Activated naive CD4-positive, alpha-beta T cell treated with anti-CD3 and anti-CD28 coated beads, Interleukin-2, amount 10 ng/mL, durations not matched to agents 7 days and 5 days (primary cell): Measurements from ENCODE around the gene RASSF5.

ENCODE experiments used
- CTCF ChIA-PET: fragments of 350-600 bp; sonication (Branson Sonifier 250); formaldehyde crosslinking; loops from one replicate; lab custom pipeline; 2021; ENCODE audit warnings: antibody characterized with exemption; lab: Charles Lee
- DNase-seq: peaks from one replicate; pipeline ENCODE4 v3.0.0-alpha.2; 2020
- H3K27ac Mint-ChIP-seq: one replicate; pipeline ENCODE4 v1.8.0; 2021; ENCODE audit warnings: mild to moderate bottlenecking, moderate library complexity, mixed read lengths
- H3K27me3 Mint-ChIP-seq: one replicate; pipeline ENCODE4 v1.8.0; 2021; ENCODE audit warnings: mild to moderate bottlenecking, mixed read lengths
- H3K36me3 Mint-ChIP-seq: one replicate; pipeline ENCODE4 v1.8.0; 2021; ENCODE audit warnings: mixed read lengths
- H3K4me1 Mint-ChIP-seq: one replicate; pipeline ENCODE4 v1.8.0; 2021; ENCODE audit warnings: mixed read lengths
- H3K4me3 Mint-ChIP-seq: one replicate; pipeline ENCODE4 v1.8.0; 2021; ENCODE audit warnings: mild to moderate bottlenecking, moderate library complexity, mixed read lengths
- H3K9me3 Mint-ChIP-seq: one replicate; pipeline ENCODE4 v1.8.0; 2021; ENCODE audit warnings: mixed read lengths

RASSF5 gene

DNA sequence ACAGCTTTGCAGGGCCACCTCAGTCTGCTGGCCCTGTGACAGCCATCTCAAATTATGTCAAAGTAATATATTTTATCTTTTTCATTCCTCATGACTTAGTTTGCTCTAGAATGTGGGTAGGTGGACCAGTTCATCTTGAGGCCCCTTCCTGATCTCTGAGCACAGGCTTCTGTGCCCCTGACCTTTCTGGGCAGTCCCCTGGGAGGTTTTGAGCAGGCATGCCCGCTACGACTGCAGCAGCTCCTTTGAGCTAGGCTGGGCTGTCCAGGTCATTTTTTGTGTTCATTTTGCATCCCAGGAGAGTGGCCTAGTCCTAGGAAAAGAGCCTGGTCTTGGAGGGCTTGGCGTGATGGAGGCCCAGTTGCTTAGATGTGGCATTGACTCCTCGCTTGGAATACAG lies 62.2 kb downstream of the RASSF5 start:
- Mint-ChIP-seq H3K27ac (peak overlapping the region; percentile 81), H3K4me1 (peaks cover 99% of the 10 kb centered on the region), H3K36me3 (peaks cover 93% of the 10 kb centered on the region), H3K9me3 (no peaks in the 10 kb centered on the region), H3K27me3 (no peaks in the 10 kb centered on the region), H3K4me3 (peak overlapping the region; percentile 15)
- CTCF ChIA-PET, result interaction anchor here (1.0 to 3.6 kb wide), 4 partner anchors 11 to 24 kb away, joined by 3 to 21 read pairs (median 4); no protein-coding TSS in a partner anchor
- no peak for DNase-seq

DNA sequence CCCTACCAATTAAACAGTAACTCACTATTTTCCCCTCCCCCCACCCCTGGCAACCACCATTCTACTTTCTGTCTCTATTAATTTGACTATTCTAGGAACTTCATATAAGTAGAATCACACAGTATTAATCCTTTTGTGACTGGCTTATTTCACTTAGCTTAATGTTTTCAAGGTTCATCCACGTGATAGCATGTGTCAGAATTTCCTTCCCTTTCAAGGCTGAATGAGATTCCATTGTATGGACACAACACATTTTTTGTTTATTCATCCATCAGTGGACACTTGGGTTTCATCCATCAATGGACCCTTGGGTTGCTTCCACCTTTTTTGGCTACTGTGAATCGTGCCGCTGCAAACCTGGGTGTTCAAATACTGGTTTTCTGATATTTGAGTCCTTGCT lies 63.2 kb downstream of the RASSF5 start:
- Mint-ChIP-seq H3K27me3 (no peaks in the 10 kb centered on the region), H3K36me3 (peaks cover 84% of the 10 kb centered on the region), H3K27ac (no peak overlapping the region), H3K9me3 (no peaks in the 10 kb centered on the region), H3K4me1 (peaks cover 99% of the 10 kb centered on the region), H3K4me3 (no peak overlapping the region)
- CTCF ChIA-PET, result interaction anchor here (0.6 to 1.1 kb wide), 3 partner anchors 12 to 64 kb away, joined by 3 read pairs; no protein-coding TSS in a partner anchor
- DNase-seq, result no peak

DNA sequence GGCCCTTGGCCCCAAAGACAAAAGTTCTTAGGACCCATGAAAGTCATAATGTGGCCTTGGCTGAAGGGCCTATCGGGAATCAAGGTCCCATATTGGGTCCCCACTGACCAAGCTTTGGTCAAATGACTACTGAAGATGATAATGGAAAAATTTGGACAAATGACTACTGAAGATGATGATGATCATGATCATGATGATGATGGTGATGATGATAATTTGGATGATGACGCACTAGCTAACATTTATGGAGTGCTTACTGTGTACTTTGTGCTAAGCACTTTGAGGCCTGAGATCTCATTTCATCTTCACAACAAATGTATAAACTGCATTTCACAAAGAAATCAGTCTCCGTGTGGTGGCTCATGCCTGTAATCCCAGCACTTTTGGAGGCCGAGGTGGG lies 65.5 kb downstream of the RASSF5 start:
- CTCF ChIA-PET, result interaction anchor here (1.4 to 1.8 kb wide), 2 partner anchors 9 to 28 kb away, joined by 3 to 6 read pairs; no protein-coding TSS in a partner anchor
- Mint-ChIP-seq H3K4me3 (no peak overlapping the region), H3K4me1 (peaks cover 99% of the 10 kb centered on the region)

DNA sequence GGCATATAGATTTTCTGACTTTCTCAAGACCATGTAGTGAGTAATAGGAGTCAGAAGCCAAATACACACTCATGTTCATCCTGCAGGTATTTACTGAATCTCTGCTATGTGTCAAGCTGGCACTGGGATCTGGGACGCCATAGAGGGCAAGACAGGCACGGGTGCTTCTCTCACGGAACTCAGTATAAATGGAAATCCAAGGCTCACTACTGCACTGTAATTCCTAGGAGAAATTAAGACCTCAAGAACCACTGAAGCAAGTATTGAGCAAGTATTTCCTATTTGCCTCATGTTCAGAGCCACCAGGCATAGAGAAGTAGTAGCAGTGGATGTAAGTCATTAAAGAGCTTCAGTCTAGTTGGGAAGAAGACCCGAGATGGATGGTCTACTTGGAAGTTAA lies 66.0 kb downstream of the RASSF5 start:
- no peak for DNase-seq
- Mint-ChIP-seq H3K9me3 (no peaks in the 10 kb centered on the region), H3K4me1 (peaks cover 99% of the 10 kb centered on the region), H3K4me3 (no peak overlapping the region), H3K27me3 (no peaks in the 10 kb centered on the region), H3K36me3 (peaks cover 79% of the 10 kb centered on the region), H3K27ac (peak overlapping the region; percentile 95)
- CTCF ChIA-PET, result interaction anchor here (1.0 to 1.8 kb wide), 3 partner anchors 10 to 28 kb away, joined by 3 to 6 read pairs (median 3); no protein-coding TSS in a partner anchor

More for the DNA sequence above, 65.5 kb downstream of the RASSF5 start:
- Mint-ChIP-seq H3K36me3 (peaks cover 77% of the 10 kb centered on the region), H3K27ac (peak overlapping the region; percentile 95), H3K27me3 (no peaks in the 10 kb centered on the region), H3K9me3 (no peaks in the 10 kb centered on the region)
- no peak for DNase-seq

DNA sequence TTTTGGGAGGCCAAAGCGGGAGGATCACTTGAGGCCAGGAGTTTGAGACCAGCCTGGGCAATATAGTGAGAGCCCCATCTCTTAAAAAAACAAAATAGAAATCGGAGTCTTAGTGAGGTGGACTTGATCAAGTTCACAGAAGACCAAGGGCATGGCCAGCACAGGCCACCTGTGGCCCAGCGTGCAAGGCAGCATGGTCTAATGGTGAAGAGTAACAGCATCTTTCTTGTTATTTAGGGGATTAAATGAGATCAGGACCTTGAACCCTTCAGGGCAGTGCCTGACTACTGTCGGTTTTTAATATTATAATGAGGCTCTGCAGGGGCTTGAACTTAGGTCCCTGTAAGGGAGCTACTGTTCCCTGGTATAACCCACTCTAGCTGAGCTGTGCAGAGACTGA lies 66.4 kb downstream of the RASSF5 start:
- H3K27me3 Mint-ChIP-seq, result no peaks in the 10 kb centered on the region
- peak overlapping the region; percentile 95 for H3K27ac Mint-ChIP-seq
- no peak overlapping the region for H3K4me3 Mint-ChIP-seq
- peaks cover 99% of the 10 kb centered on the region for H3K4me1 Mint-ChIP-seq
- CTCF ChIA-PET, result interaction anchor here (0.6 to 1.8 kb wide), 4 partner anchors 10 to 29 kb away, joined by 3 to 6 read pairs (median 3); no protein-coding TSS in a partner anchor
- no peak for DNase-seq
- peaks cover 78% of the 10 kb centered on the region for H3K36me3 Mint-ChIP-seq
- no peaks in the 10 kb centered on the region for H3K9me3 Mint-ChIP-seq

DNA sequence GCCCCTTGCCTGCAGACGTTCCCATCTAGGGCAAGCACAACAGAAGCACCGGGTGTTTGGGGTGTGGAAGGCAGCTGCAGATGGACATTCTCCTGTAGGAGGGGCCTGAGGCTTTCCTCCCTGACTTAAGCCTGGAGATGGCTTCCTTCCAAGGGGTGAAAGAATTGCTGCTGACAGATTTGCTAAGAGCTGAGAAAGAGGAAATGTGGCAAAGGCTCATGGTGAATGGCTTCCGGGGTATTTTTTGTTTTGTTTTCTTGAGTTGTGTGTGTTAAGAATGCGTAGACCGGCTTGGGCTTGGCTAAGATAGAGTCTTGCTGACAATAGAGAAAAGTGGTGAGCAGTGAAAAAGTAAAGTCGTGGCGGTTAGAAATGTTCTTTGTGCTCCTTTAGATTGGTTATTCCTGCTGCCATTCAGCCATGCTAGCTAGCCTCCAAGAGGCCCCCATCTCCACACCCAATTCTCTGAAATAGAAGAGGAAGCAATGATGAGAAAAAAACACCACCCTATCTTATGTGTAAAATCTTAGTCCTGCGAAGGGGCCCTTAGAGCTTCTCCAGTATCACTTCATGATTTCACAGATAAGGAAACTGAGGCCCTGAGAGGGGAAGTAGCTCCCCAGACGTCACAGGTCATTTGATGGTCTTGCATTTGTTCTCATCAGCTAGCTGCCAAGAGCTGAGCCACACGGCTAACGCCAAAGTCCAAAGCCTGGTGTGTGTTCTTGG lies 68.0 kb downstream of the RASSF5 start:
- peak; percentile 67 for DNase-seq
- Mint-ChIP-seq H3K27me3 (no peaks in the 10 kb centered on the region), H3K9me3 (no peaks in the 10 kb centered on the region), H3K4me1 (peaks cover 100% of the 10 kb centered on the region), H3K4me3 (peak overlapping the region; percentile 60), H3K27ac (peak overlapping the region; percentile 95), H3K36me3 (peaks cover 81% of the 10 kb centered on the region)
- CTCF ChIA-PET, result interaction anchor here (1.0 to 11.8 kb wide), 4 partner anchors 8 to 29 kb away, joined by 3 to 414 read pairs (median 10); no protein-coding TSS in a partner anchor

DNA sequence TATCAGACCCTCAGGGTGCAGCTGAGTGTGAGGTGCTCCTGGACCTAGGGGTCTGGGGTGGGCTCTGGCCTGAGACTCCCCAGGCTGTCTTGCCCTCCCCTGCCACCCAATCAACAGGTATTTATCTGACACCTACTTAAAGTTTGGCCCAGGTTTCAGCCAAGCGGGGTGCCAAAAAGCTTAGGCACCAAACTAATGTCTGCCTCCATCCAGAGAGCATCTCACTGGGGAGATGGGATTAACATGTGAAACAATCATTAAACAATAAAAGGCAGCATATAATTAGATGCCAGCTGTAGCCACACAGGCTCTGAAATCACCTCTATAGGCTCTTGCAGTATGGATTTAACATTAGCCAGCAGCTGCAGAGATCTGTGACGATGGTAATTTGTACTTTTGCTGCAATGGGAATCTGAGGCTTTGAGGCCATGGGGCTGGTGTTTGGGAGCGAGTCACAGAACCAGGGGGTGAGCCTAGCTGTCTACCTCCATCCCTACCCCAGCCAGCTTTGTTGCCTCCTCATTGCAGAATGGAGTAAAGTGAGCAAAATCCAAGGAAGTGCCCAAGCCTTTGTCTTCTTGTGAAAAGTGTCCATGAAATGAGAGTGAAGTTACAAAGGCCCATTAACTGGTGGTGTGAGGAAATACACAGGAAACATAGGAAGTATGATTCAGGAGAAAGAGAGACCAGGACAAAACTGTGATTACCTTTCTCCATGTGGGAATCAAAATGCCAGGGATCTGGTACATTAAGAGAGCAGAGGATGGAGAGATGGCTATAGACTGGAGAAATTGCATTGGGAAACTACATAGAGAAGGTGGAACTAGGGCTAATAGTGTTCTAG lies 68.8 kb downstream of the RASSF5 start:
- peaks cover 100% of the 10 kb centered on the region for H3K4me1 Mint-ChIP-seq
- no peak for DNase-seq
- CTCF ChIA-PET, result interaction anchor here (1.0 to 11.8 kb wide), 4 partner anchors 8 to 30 kb away, joined by 3 to 414 read pairs (median 10); no protein-coding TSS in a partner anchor
- H3K36me3 Mint-ChIP-seq, result peaks cover 79% of the 10 kb centered on the region
- peak overlapping the region; percentile 60 for H3K4me3 Mint-ChIP-seq
- H3K27ac Mint-ChIP-seq, result peak overlapping the region; percentile 95
- H3K27me3 Mint-ChIP-seq, result no peaks in the 10 kb centered on the region
- no peaks in the 10 kb centered on the region for H3K9me3 Mint-ChIP-seq

DNA sequence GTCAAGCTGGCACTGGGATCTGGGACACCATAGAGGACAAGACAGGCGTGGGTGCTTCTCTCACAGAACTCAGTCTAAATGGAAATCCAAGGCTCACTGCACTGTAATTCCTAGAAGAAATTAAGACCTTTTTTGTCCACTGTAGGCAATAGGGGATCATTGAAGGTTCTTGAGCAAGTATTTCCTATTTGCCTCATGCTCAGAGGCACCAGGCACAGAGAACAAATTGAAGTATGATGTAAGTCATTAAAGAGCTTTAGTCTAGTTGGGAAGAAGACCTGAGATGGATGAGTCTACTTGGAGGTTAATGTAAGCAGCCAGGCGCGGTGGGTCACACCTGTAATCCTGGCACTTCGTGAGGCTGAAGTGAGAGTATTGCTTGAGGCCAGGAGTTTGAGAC lies 70.3 kb downstream of the RASSF5 start:
- peaks cover 73% of the 10 kb centered on the region for H3K36me3 Mint-ChIP-seq
- DNase-seq, result no peak
- H3K27me3 Mint-ChIP-seq, result no peaks in the 10 kb centered on the region
- CTCF ChIA-PET, result interaction anchor here (1.0 to 11.8 kb wide), 5 partner anchors 11 to 88 kb away, joined by 3 to 414 read pairs (median 5); no protein-coding TSS in a partner anchor
- peaks cover 100% of the 10 kb centered on the region for H3K4me1 Mint-ChIP-seq
- peak overlapping the region; percentile 8 for H3K4me3 Mint-ChIP-seq
- no peaks in the 10 kb centered on the region for H3K9me3 Mint-ChIP-seq
- peak overlapping the region; percentile 95 for H3K27ac Mint-ChIP-seq

DNA sequence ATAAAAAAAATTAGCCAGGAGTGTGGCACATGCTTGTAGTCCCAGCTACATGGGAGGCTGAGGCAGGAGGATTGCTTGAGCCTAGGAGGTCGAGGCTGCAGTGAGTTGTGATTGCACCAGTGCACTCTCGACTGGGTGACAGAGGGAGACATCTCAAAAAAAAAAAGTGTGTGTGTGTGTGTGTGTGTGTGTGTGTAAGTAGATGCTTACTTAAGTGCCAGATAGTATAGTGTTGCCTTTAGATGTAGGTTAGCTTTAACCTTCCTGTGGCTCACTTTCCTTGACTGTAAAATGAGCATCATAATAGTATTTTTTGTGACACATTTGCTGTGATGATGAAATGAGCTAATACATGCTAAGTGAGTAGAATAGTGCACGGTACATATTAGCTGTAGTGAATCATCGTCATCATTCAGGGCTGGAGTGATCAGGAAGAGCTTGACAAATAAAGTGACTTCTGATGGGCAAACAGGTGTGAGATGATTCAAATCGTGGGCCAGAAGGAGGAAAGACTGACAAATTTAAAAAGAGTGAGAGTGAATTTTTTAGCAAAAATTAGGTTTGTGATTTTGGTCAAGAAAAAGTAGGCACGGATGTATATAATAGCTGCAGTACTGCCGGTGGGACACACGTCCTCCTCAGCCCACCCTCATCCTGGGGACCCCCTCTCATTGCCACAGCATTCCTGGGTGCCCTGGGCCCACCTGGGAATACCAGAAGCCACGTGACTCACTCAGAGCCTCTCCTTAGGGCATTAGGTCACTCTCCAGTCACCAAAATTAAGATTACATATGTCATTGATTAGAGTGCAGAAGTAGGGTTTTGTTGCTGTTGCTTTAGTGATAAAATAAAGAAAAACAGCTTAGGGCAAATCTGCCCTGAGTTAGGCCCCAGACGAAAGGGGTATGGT lies 71.0 kb downstream of the RASSF5 start:
- H3K36me3 Mint-ChIP-seq, result peaks cover 73% of the 10 kb centered on the region
- CTCF ChIA-PET, result interaction anchor here (1.0 to 11.8 kb wide), 5 partner anchors 10 to 88 kb away, joined by 3 to 414 read pairs (median 5); no protein-coding TSS in a partner anchor

DNA sequence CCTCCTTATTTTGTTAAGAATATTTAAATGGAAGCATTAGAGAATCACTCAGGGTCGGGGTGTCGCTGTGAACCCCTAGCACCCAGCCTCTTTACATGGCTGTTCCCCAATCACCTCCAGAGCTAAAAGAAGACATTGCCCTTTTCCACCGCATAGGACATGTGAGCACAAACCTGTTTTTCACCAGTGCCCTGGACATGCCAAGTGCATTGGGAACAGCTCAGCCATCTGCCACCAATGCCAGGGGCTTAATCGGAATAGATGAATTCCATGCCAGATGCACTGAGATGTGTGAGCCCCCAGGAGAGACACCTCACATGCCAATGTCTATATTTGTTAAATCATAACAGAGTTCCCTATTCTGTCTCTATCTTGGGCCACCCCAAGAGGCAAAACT lies 71.6 kb downstream of the RASSF5 start:
- peak overlapping the region; percentile 65 for H3K4me3 Mint-ChIP-seq
- H3K27ac Mint-ChIP-seq, result peak overlapping the region; percentile 95
- H3K27me3 Mint-ChIP-seq, result no peaks in the 10 kb centered on the region
- no peaks in the 10 kb centered on the region for H3K9me3 Mint-ChIP-seq
- DNase-seq, result no peak
- CTCF ChIA-PET, result interaction anchor here (1.0 to 11.8 kb wide), 5 partner anchors 9 to 89 kb away, joined by 3 to 414 read pairs (median 5); no protein-coding TSS in a partner anchor
- H3K4me1 Mint-ChIP-seq, result peaks cover 100% of the 10 kb centered on the region
- peaks cover 75% of the 10 kb centered on the region for H3K36me3 Mint-ChIP-seq

More for the DNA sequence above, 71.0 kb downstream of the RASSF5 start:
- Mint-ChIP-seq H3K4me1 (peaks cover 100% of the 10 kb centered on the region), H3K27ac (peak overlapping the region; percentile 95), H3K27me3 (no peaks in the 10 kb centered on the region), H3K4me3 (peak overlapping the region; percentile 65), H3K9me3 (no peaks in the 10 kb centered on the region)
- no peak for DNase-seq

DNA sequence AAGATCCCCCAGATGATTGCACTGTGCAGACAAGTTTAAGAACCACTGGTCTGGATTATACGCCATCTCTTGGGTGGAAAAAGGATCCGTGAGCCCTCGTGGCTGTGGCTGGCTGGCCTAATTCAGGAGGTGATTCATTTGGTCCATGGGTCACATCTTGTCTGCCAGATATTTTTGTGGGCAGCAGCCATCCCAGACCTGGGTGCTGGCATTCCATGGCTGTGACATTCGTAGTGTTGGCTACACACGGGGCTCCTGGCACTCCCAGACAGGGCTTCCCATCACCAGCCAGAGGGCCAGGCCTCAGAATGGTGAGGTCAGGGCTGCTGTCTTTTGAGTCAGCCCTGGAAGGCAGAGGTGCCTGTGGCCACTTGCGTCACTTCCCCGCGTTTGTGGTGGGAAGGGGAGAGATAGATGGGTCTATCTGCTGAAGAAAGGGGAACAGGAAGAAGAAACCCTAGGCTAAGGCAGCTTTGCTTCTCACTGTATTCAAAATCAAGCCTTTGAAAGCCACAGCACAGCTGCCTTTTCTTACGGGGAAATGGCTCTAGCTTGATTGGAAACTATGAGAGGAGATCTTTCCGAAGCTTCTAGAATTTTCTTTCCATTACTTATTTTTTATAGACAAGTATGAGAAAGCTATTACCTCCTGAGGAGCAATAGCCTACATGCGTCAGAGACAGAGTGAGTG lies 72.6 kb downstream of the RASSF5 start:
- DNase-seq, result peak; percentile 94
- Mint-ChIP-seq H3K27me3 (no peaks in the 10 kb centered on the region), H3K36me3 (peaks cover 79% of the 10 kb centered on the region), H3K27ac (peak overlapping the region; percentile 95), H3K4me1 (peaks cover 99% of the 10 kb centered on the region), H3K4me3 (peak overlapping the region; percentile 65), H3K9me3 (no peaks in the 10 kb centered on the region)
- CTCF ChIA-PET, result interaction anchor here (0.9 to 11.8 kb wide), 11 partner anchors 9 to 118 kb away, joined by 3 to 414 read pairs (median 6); partner anchors contain the start of genes EIF2D and IKBKE

DNA sequence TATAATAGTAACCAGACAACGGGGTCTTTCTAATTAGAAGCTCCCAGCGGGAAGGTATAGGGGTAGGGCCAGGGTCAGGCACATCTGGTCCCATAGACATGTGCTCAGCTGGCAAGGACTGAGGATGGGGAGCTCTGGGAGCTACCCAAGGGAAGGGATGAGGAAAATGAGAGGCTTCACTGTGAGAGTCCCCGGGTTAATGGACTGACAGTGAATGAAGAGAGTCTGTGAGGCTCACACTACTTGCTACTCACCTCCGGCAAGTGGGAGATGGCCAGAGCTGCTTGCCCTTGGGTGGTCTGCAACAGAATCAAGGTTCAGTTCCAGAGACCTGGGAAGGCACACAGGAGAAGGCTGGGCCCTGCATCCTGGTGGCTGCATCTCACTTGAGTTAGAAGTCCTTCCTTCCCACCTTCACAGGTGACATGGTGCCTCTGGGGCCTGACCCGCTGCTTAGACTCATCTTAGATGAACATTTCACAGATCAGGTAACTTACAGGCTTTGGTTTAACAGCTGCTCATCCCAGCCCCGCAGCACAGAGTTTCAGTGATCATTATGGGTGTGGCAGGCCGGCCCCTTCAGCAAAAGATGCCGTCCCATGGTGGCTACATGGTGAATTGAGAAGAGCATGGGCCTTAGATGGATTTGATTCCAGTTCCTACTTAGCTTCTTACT lies 73.2 kb downstream of the RASSF5 start:
- Mint-ChIP-seq H3K4me1 (peaks cover 95% of the 10 kb centered on the region), H3K27me3 (no peaks in the 10 kb centered on the region), H3K9me3 (no peaks in the 10 kb centered on the region), H3K27ac (peak overlapping the region; percentile 95), H3K36me3 (peaks cover 83% of the 10 kb centered on the region), H3K4me3 (peak overlapping the region; percentile 65)
- CTCF ChIA-PET, result interaction anchor here (0.9 to 11.8 kb wide), 10 partner anchors 9 to 118 kb away, joined by 3 to 414 read pairs (median 8); partner anchors contain the start of genes EIF2D and IKBKE
- no peak for DNase-seq
